ENCODE data around the gene NPAS3.

NPAS3 gene

DNA sequence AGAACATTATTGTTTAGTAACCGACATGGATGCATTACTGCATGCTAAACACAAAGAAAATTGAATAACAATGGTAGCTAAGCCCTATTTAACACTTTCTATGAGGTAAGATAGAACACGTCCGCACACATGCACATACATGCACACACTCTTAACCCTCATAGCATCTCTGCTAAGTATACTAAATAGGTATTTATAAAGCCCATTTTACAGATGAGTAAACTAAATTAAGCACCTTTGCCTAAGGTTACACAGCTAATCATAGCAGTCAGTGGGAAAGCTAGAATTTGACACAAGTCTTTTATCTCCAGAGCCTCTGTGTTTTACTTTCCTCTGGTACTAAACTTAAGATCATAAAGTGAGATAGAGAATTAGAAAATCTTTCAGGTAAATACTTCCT is 577.2 kb downstream of the NPAS3 start:
- DNase-seq (ENCODE audit: low read depth): no peak

DNA sequence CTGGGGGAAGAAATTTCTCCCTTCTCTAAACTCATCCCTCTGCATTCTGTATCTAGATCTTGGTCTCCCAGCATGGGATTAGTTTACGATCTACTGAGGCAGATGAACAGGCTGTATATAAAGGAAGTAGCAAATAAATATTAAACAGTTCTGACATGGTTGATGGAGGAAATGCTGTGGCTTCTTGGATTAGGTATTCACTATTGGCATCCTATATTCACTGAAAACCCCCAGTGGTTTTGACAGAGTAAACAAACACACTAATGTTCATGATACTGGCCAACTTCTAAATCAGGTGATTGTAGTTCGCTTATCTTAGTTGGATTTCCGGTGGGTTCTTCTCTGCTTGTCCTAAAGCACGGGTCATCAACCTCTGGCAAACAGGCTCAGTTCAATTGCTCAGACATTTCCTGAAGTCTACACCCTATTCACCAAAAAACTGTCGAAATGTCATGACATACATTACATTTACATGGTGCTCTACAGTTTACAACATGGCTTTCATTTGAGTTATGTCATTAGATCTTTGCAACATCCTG is 578.3 kb downstream of the NPAS3 start:
- DNase-seq (ENCODE audit: low read depth): peak; percentile 14

DNA sequence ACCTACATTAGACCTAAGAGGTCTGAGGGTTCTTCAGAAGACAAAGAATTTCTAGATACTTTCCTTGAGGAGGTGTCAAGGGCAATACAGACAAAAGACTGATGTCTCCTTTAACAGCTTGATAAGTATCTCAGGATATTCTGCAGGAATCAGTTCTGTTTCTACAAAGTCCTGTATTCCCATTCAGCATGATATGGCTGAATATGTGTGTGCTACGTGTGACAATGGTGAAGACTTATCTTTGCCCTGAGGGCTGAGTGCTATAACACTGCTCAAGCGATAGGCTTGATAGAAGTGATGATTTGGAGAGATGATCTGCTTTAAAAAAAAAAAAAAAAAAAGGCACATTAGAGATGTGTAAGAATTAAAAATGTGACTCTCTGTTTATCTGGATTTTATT is 582.5 kb downstream of the NPAS3 start:
- DNase-seq (ENCODE audit: low read depth): no peak

DNA sequence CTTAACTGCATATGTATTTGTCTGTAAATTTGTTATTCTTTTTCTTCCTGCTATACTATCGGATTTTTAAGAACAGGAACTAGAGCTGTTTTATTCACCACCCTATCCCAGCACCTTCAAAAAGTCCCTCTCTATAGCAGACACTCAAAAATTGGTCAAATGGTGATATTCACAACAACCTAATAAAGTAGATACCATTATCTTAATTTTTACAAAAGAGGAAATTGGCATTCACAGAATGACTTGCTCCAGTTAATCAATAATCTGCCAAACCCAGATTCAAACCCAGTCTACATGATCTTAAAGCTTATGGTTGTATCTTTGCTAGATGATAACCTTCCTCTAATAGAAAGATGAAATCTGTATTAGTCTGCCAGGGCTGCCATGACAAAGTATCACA is 585.6 kb downstream of the NPAS3 start:
- DNase-seq (ENCODE audit: low read depth): no peak

DNA sequence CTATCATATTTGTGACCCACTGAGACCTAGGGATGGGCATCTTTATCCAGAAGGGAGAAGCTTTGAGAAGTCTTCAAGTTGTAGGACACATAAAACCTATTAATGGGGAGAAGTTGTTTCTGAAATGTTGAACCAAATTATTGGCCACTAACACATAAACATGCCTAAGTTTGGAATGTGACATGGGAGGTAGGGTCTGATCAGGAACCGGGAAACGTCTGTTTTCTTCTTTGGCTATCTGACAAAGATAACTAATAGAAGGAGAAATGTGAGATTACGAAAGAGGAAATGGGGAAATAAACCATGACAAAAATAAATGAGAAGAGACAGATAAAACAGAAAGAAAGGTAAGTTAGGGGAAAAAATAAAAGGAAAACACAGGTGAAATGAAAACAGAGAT is 586.9 kb downstream of the NPAS3 start:
- peak; percentile 38 for DNase-seq (ENCODE audit: low read depth)

DNA sequence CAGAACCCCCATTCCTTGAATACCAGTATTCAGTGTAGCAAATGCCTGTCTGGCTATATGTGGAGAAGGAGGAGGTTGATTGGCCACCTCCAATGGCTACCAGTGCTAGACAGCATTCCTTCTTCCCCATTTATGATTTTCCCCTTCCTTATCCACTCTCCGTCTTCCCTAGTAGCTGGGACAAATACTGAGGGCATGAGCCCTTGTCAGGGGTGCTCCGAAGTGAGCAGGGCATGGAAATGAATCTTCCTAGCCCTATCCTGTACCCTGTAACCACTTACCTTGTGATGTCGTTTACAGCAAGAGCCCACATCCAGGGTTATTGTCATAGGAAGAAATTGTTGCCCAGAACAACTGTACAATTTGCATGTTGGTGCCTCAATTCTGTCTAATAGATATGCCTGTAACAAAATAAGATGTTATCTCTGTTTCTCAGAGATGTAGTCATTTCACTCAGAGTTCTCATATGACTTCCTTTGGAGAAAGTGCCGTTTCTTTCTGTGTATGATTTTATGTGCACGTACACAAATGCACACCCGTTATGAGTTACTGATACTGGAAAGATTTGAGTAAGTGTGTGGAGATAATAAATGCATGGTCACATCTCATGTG is 588.5 kb downstream of the NPAS3 start:
- no peak for DNase-seq (ENCODE audit: low read depth)

DNA sequence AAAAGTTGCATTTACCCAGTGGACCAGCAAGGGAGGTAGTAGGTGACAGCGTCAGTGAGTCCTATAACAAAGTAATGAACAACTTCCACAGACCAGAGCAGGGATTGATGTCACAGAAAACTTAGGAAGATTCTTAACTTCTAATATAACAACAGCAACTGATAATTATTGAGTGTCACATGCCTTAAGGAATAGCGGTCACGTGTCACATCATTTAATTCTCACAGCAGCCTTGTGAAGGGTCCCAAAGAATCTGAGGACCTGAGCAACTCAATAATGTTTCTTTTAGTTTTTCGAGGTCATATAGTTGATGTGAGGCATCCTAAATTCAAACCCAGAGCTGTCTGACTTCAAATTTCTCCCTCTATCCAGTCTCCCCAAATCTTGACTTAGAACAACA is 590.0 kb downstream of the NPAS3 start:
- no peak for DNase-seq (ENCODE audit: low read depth)

DNA sequence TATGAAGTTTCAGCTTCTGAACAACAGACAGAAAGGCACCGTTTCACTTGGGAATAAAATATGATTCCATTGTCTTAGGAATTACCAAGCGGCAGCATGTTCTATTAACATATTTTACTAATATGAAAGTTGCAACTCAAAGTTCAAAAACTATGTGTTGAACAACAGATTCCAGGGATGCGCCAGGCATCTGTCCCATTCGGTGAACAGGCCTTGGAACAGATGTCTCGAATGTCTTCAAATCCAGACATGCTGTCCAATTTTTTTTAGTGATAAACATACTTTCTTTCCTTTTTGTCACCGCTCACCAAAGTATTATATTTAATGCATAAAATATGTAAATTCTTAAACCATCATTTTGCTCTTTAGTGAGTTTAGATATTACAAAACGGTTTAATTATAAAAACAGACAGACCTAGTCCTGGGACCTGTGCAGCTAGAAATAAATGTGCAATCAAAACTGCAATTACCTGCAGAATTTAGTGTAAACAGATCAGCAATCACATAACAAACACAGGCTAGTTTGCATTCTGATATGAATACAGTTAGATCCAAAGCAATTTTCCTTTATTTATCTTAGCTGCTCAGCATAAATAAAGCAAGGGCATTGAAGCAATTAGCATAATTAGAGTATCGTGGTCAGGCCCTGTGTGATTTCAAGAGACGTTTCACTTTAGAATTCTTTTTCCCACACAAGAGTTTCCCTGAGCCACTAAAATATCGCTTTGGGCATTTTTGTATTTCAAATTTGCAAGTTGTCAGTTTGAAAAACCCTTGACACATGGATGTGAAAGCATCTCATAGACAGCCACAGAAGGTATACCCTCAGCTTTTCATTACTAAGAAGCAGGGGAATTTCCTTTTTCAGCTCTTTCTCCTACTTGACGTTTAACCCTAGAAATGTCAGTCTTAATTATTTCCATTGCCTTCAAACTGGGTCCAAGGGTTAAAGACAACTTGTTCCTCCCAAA is 591.4 kb downstream of the NPAS3 start:
- DNase-seq (ENCODE audit: low read depth): no peak

DNA sequence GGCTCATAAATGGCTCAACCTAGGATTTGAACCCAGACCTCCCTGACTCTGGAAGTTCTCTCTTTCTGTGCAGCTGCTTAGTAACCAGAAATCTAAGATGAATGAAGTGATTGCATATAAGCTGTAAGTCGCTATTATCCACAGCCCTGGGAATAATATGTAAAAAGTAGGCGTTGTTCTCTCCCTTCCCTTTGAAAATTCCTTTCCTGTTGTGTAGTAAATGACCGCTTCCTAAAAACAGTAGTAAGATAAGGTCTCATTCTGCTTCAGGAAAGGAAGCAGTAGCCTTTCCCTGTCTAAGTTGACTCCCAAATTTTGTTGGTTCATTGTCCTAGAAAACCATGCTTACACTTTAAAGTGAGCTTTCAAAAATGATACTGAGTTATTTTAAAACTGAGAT is 593.9 kb downstream of the NPAS3 start:
- no peak for DNase-seq (ENCODE audit: low read depth)

DNA sequence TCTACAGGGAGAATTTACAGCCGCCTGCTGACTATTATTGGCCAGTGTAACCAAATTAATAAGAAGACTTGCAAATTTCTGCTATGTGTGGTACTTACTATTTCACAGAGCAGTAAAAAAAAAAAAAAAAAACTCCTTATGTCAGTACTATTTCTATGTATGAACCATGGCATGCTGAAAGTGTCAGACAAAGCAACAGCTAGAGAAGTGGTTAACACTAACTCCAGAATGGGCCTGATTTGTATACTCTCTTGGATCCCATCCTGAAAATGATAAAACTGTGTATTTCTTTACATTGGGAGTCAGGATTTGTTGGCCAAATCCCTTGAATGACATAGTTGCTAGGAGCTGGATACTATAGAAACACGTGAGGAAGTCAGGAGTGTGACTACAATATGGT is 595.4 kb downstream of the NPAS3 start:
- DNase-seq (ENCODE audit: low read depth): no peak

DNA sequence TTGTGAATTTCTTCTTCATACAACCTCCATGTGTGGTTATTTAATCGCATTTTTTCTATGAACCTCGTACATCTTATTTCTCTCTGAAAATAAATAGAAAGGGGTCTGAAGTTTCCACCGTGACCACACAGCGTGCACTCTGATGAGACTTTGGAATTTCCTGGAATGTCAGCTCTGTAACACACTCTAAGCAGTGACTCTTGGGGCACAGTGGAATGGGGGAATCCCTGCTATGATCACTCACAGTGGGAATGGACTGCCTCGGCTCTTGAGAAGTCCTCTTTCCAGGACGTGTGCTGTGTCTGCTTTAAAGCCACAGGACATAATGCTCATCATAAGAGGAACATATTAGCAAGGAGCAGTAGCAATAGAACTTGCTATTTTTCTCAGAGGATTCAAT is 596.0 kb downstream of the NPAS3 start:
- DNase-seq (ENCODE audit: low read depth): no peak

DNA sequence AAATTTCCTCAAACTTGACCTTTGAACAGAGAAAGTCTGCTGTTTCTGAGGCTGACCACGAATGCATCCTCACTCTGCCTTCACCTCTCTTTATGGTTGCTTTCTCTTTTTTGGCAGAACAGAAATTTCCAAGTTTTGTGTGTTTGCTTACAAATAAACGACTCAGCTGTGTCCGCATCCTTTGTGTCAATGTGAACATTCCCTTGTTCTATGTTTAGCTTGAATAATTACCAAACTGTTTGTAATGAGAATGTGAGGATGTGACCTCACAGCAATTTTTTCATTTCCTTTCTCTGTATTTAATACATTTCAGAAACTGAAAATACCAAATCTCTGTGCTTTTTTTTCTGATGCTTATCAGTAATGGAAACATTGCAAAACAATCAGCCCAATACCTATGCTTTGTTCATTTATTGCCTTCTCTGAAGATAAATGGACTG is 601.3 kb downstream of the NPAS3 start:
- peak; percentile 5 for DNase-seq (ENCODE audit: low read depth)

DNA sequence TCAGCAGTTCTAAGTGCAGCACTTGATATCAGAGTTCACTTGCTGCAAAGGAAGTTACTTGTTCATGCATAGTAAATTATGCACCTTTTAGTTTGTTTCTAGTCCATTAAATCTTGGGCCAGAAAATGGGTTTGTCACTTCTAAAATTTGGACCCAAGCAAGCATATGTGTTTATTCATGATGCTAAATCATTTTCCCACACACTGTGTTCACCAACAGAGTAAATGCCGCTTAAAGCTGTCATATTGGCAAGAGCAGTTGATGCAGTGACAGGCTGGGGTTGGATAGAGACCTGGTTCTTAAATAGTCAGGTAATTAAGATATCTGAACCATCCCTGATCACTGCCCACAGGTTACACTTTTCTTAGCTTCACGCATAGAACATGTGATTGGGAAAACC is 602.5 kb downstream of the NPAS3 start:
- no peak for DNase-seq (ENCODE audit: low read depth)

DNA sequence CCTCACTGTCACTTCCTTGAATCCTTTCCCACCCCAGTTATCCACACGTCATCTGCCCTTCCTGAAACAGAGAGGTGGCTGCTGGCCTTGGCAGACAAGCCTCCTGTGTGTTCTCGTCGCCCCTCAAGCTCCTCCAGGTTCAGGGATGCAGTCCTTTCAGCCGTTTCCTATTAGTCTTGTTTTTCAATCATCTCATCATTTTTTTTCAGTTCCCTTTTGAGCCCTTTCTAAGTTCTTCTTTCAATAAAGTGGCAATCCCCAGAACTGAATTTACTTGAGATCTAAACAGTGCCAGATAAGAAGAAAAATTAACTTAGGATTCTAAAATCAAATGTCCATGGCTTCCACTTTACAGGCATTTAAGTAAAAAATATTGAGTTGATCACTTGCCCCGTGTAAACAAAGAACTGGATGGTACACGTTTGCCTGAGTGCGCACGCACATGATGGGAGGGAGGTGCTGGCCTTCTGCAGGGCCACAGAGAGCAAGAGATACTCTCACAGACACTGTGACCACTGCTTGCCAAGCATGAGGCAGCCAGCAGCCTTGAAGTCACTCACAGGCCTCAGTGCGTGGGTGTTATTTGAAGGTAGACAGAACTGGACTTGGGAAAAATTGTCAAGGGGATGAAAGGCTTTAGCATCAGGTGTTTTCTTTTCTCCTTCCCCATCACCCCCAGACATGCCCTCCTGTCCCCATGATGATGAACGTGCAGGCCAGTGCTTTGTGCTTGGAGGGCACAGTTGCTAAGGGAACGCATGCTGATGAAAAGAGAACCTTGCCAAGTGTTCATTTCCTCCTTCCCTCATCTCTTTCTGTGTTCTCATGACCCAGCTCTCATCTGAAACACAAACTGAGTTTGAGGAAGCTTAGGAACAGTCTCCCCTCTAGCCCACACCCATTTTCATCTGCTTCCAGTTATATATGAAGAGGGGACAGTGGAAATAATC is 603.9 kb downstream of the NPAS3 start:
- no peak for DNase-seq (ENCODE audit: low read depth)

DNA sequence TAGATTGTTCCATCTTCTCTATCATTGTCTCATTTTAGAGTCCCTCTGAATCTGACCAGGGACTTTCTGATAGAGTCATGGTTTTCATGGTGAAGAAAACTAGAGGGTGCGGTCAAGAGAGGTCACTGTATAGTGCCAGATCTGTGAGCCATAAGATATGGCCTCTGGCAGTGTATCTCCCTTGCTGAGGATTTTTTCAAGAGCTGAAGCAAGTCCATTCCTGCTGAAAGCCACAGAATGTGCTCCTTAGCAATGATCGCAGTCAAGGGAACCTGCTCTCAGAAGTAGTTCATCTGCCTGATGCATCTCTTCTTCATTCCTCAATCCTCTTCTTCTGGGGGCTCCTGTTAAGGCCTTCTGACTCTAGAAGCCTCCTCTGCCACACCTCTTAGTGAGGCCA is 607.0 kb downstream of the NPAS3 start:
- no peak for DNase-seq (ENCODE audit: low read depth)

DNA sequence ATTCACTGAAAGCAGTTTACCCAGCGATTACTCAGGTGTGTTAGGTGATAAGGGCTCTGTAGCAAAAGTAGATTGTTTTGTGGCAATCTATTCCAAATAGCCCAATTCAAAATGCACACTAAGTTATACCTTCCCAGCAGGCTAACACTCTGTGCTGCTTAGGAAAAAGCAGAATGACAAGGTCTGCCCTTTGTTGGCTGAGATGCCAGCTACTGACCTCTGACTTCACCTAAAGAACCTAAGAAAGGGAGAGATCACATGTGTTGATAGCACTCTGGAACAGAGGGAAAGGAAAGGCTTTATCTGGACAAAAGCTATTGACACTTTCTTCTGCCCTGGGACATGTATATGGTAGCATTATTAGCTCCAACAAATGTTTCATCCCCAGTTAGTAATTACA is 609.9 kb downstream of the NPAS3 start:
- DNase-seq (ENCODE audit: low read depth): no peak

DNA sequence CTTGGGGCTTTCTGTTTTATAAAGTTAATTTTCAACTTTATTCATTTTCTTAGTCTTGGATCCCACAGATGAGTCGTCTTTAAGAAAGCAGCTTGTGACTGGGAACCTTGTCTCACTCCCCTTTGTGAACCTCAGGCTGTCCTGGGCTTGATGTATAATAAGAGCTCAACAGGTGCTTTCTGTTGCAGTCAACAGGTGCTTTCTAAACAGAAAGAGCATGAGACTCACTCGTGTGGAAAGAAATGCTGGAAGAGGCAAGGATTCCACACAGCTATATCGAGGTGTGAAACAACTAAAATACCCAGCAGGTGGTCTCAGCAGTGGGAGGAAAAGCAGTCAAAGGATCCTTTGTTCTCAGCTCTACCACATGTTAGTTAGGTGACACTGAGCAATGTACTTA is 613.3 kb downstream of the NPAS3 start:
- no peak for DNase-seq (ENCODE audit: low read depth)

DNA sequence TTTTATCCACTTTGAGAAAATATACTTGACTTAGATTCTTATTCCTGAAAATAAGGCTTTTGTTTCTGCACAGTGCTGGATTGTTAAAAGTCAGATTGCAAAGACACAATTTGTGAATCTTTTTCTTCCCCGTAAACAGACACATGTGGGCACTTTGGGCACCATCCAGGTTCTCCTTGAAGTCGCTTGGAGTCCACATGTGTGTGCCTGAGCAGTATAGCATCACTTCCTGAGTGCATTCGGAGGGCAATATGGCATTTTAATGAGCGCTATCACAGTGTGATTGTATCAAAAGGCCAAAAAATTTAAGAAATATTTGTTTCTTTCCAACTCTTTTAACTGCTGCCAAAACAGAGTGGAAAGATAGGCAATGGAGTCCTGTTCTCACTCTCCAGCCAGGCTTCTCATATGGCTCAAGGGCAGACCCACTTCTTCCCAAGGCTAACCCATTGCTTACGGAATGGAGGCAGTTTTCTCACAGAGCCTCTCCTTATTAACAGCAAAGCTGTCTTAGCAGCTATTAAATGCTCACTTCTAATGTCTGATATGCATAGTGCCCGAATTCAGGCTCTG is 615.1 kb downstream of the NPAS3 start:
- DNase-seq (ENCODE audit: low read depth): no peak

DNA sequence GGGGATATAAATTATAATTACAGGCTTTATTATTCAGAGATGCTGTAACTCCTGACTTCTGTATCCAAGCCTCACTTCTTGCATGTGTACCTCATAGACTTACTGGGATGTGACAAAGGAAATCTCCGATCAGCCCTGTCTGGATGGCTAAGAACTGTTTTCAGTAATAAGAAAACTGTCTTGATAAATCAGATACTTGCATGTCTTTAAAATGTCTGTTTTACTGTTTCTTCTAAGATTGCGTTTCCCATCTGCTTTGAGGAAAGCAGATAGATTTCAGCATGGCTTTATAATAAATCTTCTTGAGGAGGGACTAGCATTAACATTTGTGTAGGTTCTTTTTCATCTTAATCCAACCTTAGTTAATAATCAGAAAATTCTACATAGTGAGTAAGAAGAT is 616.3 kb downstream of the NPAS3 start:
- DNase-seq (ENCODE audit: low read depth): no peak

DNA sequence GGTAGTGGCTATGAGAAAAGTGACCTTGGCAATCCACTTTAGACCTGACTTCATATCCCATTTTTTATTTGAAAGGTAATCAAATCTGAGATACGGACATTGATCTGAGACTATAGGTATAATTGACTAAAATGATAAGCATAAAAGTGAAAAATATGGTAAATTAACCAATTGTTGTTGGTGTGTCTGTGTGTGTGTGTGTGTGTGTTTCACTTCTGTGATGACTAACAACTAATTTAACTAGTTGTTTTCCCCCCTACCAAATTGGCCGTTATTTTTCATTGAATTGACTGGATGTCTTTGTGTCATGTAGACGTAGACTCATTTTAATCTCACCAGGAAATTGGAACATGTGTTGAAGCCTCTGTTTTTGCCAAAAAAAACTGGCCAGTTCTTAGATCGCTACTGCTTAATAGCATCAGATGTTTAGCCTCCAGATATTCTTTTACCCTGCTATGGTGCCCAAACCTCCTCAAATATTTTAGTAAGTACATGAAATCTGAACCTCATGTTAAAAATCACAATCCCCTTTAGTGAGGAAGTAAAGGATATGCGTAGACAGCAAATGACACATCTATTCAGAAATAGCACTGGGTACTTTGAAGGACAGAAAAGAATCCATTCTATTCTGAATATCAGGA is 617.2 kb downstream of the NPAS3 start:
- no peak for DNase-seq (ENCODE audit: low read depth)

DNA sequence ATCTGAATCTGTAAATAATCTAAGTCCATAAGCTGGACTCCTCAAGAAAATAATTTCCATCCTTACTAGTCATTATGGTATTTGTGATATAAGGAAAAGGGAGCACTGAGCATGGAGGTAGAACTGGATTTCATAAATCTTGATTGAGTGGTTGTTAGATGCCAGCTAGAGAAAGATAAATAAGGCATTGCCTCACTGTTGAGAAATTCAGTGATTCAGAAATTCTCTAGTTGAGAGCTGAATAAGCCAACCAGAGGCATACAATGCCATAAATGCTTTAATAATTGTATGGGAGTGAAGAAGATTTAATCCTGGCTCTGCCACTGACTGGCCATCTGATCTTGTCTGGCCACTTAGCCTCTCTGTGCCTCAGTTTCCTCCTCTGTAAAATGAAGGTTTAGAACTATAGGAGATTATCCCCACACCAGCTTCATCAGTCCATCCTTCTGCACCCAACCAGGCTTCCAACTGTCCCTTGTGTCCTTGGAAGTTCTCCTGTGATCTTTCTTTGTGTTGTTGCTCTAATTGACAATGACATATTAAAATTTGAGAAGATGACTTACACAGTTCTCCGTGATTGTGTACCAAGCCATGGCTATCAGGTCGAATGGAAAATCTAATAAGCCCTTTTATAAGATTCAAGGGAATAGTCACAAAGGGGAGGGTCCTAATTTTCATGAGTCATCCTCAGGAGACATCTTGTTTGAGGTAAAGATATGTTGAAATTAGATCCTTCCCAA is 617.9 kb downstream of the NPAS3 start:
- DNase-seq (ENCODE audit: low read depth): peak; percentile 89
